ENCODE results near the gene USP53.

DNA sequence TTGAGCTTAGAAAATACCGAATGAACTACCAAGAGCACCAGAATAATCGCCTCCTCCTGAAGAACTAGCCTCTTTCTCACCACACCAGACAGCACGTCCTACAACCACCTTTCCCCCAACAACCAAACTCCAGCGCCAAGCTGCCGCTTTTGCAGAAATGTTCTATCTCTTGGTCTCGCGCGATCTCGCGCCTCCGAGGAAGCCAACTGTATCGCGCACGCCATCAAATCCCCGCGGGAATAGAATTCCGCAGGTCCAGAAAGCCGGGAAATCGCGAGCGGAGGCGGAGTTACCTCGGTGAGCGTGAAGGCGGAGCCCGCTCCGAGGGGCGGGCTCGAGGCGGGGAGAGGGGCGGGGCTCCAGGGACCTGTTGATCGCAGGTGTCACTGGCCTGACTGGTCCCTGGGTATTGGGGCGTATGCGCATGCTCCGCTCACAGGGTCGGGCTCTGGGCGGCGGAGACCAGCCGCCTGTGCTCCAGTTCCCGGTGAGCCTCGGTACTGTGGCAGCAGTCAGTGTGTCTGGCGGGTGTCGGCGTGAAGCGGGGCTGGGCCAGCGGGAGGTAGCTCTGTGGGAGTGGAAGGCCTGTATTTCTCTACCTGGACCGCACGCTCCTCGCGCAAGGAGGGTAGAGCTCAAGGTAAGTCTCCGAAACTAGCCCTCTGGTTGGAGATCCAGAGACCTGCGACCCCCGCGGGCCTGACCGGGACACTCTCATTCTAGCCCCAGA is at the start of gene USP53:
- TF ChIP-seq EZH2 (IDR thresholded peaks at IDR 0.05; ENCODE audit: borderline replicate concordance, control insufficient read depth, low read depth, low read length) (no peak), SMC3 (IDR thresholded peaks at IDR 0.05; ENCODE audit: borderline replicate concordance, low read length) (no peak), FOXM1 (IDR thresholded peaks at IDR 0.05; ENCODE audit: low read depth, low read length) (no peak), POLR2AphosphoS5 (IDR thresholded peaks at IDR 0.05; ENCODE audit: low read length) (peak; percentile 72), ZNF217 (IDR thresholded peaks at IDR 0.05) (no peak), CHD2 (IDR thresholded peaks at IDR 0.05; ENCODE audit: borderline replicate concordance, low read depth, low read length) (peak; percentile 85; the same call in 1 of the 2 replicates)
- TF ChIP-seq, protein P1, sequence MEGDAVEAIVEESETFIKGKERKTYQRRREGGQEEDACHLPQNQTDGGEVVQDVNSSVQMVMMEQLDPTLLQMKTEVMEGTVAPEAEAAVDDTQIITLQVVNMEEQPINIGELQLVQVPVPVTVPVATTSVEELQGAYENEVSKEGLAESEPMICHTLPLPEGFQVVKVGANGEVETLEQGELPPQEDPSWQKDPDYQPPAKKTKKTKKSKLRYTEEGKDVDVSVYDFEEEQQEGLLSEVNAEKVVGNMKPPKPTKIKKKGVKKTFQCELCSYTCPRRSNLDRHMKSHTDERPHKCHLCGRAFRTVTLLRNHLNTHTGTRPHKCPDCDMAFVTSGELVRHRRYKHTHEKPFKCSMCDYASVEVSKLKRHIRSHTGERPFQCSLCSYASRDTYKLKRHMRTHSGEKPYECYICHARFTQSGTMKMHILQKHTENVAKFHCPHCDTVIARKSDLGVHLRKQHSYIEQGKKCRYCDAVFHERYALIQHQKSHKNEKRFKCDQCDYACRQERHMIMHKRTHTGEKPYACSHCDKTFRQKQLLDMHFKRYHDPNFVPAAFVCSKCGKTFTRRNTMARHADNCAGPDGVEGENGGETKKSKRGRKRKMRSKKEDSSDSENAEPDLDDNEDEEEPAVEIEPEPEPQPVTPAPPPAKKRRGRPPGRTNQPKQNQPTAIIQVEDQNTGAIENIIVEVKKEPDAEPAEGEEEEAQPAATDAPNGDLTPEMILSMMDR (IDR thresholded peaks at IDR 0.05 in 2 of 3, conservative IDR thresholded peaks at IDR 0.05 in 1 of 3; ENCODE audit: control insufficient read depth in 2 of 3, extremely low read depth in 1 of 3, insufficient read depth in 1 of 3, low read depth in 3 of 3, low read length in 3 of 3), result no peak

Data from GM12878 (cell line).